RCC 7860 (cell line): ENCODE data around the gene DPM2.

ENCODE experiments used
- DNase-seq: peaks from one replicate; pipeline ENCODE4 v3.0.0-alpha.2; 2015; ENCODE audit warnings: low spot score
- FAIRE-seq: peaks from 2 replicates; lab custom pipeline; 2012; peaks lifted over from hg19 to GRCh38; lab: Jason Lieb, UNC

The DPM2 gene

DNA sequence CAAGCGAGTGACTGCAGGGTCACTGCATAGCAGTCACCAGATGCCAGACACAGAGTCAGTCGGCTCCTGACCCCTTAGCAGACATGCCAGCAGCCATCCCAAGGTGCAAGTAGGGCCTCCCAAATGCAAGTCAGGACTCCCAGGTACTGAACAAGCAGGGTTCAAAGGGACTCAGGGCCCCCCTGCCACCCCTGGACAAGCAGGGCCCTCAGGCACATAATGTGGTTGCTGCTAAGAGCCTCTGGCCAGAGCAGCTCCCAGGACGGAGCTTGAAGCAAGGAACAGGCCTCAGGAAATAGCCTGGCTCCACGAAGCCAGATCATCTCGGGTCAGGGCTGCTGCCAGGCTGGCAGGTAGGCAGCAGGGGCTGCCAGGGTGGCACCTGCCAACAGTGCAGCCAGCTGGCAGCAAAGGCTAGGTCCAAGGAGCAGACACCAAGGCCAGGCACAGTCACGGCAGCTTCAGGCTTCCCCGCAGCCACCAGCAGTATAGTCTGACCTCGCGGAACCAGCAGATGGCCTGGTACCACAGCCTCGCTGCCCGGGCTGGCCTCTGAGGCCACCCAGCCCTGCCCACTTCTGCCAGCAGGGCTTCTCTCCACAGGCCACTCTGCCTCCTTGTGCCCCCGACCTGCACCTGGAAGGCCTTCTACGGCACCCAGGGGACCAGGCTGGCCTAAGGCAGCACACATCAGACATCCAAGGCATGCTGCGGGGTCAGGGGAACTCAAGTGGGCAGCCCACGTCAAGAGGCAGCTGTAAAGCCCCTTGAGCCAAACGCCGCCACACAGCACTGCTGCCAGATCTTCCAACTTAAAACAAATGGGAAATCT, 35.7 kb upstream of the DPM2 start:
- DNase-seq (no peak), FAIRE-seq (no peak)

- DNase-seq, result no peak
- FAIRE-seq, result no peak
These were observed 34.7 kb upstream of the DPM2 start for GRCh38 chr9:127972236-127972871.

DNA sequence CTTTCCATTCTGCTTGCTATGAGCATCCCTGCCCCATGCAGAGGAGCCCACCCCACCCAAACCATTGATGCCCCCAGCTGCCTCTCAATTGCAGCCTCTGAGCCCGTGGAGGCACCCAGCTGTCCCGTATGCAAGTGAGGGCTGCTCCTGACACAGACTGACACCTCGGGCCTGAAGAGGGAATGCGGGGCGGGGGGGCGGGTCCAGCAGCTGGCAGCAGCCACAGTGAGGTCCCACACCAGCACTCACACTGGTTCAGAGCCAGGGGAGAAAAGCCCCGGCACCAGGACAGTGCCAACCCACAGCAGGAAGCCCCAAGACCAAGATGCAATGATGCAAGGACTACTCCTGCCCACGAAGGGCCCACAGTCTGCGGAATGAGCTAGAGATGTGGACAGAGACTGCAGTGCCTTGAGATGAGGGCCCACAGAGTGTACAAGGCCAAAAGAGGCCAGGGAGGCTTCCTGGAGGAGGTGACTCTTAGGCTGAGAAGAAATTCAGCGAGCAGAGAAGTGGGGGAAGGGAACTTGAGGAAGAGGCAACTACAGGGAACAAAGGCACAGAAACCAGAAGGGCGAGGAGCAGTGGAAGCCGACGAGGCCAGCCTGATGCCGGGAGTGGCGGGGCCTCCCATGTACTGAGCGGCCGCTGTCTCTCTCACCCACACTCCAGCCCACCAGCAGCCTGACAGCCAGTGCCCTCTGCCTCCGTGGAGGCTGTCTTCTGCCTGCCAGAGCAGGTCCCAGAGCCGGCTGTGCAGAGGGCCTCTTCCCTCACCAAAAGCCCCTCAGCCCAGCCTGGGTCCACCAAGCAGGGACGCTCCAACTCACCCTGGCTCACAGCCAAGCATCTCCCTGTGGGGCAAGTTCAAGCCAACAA, 33.9 kb upstream of the DPM2 start:
- DNase-seq (peak; percentile 13), FAIRE-seq (no peak)

GRCh38 chr9:127970401-127971313, 33.0 kb upstream of the DPM2 start:
- FAIRE-seq (no peak), DNase-seq (no peak)

DNA sequence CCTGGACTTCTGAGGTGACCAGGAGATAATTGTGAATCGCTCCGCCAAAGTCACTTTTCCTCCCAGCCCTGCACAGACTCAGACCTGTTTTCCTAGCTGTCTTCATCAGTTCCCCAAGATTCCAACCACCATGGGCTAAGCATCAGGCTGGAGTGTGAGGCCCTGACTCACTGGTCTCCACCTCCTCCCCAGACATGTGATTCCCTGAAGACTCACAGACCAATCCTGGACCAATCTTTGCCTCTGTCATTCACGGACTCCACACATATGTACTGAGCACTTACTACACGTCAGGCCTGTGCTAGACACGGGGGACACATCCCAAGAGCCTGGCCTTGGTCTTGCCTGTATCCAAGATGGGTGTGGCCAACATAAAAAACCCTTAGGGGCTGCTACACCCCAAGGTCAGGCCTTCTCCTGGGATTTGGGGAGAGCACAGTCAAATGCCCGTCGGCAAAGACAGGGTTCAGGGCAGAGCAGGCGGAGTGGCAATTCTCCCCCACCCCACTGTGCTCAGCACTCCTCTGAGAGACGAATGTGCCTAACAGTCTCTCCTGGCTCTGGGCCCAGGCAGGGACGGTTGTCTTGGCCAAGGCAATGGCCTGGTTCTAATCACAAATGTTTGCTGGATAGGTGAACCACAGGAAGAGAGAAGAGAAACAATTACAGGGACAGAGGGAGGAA, 31.2 kb upstream of the DPM2 start:
- FAIRE-seq (no peak), DNase-seq (peak; percentile 43)

DNA sequence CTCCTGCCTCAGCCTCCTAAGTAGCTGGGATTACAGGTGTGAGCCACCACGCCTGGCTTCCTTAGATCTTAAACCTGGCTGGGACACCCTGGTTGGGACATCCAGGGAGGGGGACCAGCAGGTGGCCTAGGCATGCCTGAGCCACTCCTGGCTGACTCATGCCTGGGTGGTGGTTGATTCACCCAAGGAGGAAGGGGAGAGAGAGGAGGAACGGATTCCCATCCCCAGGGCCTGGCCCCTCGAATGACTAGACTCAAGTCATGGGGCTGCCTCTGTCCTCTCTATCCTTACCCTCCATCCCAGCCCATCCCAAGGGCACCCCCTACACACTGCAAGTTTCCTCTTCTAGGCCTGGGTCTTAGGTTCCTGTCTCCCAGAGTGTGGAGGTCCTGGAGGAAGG, 30.4 kb upstream of the DPM2 start:
- FAIRE-seq (peak; percentile 51), DNase-seq (peak; percentile 62)

DNA sequence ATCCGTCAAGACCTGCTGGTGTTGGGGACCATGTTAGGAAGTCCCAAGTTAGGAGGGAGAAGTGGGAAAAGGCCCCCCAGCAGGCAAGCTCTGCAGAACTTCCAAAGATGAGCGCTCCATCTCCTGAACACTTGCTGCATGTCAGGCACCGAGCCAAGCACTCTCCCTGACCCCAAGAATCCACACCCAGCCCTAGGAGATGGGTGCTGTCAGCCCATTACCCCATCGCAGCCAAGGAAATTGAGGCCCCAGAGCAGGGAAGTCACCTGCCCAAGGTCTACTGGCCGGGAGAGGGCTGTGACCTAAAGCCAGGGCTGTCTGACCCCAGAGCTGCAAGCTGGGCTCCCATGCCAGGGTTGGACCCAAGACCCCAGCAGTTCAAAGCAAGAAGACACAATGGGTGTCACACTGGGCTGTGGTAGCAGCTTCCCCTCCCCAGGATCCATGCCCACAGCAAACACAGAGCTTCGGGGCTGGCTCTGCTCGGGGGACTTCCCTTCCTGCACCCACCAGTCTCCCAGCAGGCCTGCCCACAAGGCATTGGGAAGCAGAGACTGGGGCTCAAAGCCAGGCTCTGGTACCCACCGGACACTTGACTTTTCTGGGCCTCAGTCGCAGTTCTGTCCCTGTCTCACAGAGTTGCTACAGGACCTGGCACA, 29.6 kb upstream of the DPM2 start:
- DNase-seq (no peak), FAIRE-seq (no peak)

DNA sequence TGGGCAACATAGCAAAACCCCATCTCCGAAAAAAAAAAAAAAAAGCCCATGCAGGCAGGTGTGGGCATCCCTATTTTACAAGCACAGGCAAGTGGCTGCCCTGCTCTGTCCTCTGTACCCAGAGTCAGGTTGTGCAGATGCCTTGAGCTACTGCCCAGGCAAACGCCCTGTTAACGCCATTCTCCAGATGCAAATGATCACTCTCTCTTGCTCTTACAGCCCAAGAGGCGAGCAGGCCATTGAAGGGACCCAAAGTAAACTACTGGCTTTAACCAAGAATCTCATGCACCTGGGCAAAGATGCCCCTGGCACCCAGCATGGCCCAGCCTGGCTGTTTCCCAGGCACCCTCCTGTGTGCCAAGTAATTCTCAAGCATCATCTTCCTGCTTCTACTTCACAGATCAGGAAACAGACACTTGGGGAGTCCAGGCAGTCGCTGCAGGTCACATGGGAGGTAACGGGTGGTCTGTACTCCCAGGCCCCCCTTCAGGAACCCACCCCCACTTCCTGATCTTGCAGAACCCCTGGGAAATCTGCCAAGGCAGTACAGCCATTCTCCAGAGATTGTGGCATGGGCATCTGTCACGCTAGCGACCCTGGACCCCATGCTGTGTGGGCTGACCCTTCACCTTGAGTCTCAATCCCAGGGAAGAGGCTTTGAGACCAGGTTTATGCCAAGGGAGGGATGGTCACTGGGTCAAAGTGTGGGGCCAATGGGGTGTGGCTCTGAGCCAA, 28.9 kb upstream of the DPM2 start:
- no peak for DNase-seq
- FAIRE-seq, result no peak

GRCh38 chr9:127965953-127966352, 28.3 kb upstream of the DPM2 start:
- DNase-seq (no peak), FAIRE-seq (no peak)

DNA sequence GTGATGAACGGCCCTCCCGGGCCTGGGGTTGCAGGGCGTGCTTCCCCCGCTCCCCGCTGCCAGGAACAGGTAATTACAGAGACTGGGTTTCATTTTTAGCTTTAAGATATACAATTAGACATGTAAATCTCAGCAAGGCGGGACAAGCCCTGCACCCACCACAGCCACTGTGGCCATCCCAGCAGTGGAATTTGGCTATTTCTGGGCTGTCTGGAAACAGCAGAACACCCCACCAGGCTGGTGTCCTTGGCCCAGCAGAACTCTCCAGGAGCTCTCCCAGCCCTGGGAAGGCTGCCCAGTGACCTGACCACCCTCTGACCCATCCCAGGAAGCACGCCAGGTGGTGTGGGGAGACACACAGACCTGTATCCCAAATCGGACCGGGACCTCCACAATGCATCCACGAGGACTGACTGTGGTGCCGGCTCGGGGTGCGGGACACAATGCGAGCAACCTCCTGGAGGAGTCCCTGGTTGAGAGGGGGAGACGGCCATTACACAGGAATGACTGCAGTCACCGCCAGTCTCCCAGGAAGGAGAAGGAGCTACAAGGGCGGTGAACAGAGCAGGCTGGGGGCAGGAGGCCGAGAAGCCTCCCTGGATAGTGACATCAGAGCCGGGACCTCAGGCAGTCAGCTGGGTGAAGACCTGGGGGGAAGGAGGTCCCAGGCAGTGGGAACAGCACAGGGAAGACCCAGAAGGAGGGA, 25.9 kb upstream of the DPM2 start:
- no peak for DNase-seq

GRCh38 chr9:127963041-127963358, 25.3 kb upstream of the DPM2 start:
- no peak for FAIRE-seq
- DNase-seq, result no peak

More for the DNA sequence above, 25.9 kb upstream of the DPM2 start:
- FAIRE-seq, result no peak

DNA sequence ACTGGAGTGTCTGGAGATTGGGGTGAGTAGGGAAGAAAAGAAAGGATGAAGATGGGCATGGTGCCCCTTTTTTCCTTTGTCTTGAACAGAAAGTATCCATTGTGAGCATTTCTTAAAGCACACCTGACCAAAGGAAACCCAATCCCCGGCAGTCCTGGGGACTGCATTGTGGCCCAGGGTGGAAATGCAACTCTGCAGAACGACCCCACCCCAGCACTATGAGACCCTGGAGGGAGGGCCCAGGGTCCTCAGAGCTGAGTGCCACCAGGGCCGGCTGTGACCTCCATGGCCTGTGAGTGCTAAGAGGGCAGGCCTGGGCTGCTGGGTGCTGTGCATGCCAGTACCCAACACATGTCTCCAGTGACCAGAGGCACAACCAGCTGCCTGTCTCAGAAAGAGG, 24.6 kb upstream of the DPM2 start:
- DNase-seq, result no peak
- no peak for FAIRE-seq

DNA sequence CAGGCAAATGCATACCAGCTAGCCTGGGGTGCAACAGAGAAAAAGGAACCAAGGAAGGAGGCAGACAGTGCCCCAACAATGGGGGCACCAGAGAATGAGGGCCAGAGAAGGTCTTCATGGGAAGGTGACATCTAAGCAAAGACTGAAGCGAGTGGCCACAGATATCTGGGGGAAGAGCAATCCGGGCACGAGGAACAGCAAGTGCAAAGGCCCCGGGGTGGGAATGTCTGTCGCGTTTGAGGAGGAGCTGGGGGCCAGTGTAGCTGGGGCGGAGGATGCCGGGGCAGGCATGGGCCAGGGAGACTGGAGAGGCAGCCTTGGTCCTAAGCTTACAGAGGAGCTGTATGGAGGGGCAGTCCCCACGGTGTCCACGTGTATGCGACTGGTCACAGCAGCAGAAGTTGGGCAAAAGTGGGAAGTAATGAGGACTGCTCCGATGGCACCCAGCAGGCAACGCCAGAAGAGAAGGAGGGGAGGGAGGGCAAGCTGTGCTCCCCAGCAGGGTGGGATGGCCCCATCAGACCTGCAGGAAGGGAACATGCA, 24.0 kb upstream of the DPM2 start:
- FAIRE-seq (no peak), DNase-seq (no peak)

DNA sequence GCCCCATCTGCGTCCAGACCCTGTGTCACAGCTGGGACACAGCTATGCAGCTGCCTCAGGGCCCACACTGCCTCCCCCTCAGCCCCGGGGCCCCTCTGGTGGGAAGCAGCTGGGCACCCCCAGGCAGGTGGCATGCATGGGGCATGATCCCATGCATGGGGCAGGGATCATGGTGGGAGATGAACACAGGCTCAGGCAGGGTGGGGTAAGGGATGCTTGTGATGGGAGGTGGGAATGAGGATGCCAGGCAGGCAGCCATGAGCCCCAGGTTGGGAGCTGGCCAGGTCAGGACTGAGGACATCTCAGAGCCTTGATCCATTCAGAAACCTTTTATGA, 23.5 kb upstream of the DPM2 start:
- no peak for DNase-seq
- no peak for FAIRE-seq

DNA sequence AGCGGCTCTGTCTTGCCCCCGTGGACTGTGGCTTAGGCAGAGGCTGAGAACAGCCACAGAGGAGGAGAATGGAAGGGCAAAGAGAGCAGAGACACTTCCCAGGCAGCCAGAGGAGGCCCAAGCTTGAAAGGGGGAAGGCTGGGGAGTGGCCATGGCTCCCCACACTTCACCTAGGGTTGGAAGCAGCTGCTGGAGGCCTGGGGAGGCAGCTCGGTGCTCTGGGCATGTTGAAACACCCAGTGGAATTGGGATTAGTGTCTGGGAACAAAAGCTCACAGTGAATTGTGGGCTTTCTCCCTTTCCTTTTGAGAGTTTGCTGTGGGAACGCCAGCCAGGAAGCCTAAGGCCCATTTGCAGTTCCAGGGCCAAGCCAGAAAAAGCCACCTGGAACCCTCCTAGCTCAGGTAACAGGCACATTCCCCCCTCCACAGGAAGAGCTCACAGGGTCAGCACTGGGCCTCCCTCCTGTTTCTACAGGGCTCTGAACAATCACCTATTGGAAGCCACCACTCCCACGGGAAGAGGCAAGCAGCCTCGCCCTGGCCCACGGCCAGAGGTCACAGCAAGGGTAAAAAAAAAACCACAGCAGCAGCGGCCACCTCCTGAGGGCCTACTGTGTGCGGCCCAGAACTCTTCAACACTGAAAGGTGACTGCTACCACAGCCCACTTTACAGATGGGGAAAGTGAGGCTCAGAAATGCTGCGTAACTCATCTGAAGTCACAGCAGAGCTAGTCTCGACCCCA, 22.9 kb upstream of the DPM2 start:
- FAIRE-seq, result no peak
- no peak for DNase-seq

- no peak for DNase-seq
- no peak for FAIRE-seq
These were observed 22.3 kb upstream of the DPM2 start for GRCh38 chr9:127959841-127960409.

DNA sequence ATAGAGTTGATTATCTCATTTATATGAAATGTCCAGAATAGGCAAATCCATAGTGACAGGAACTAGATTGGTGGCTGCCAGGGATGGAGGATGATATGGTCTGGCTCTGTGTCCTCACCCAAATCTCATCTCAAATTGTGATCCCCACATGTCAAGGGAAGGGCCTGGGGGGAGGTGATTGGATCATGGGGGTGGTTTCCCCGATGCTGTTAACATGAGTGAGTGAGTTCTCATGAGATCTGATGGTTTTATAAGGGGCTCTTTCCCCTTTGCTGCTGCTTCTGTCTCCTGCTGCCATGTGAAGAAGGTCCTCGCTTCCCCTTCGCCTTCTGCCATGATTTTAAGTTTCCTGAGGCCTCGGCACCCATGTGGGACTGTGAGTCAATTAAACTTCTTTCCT, 21.7 kb upstream of the DPM2 start:
- DNase-seq (no peak), FAIRE-seq (no peak)
